IMR-90 (cell line): ENCODE measurements around the gene CLTCL1.

Experiments
- BHLHE40 ChIP-seq: fragments of 150-350 bp; IDR thresholded peaks from 2 replicates; pipeline ENCODE4 v1.6.1; 2016; ENCODE audit warnings: mild to moderate bottlenecking, low read depth, low read length
- CEBPB ChIP-seq: IDR thresholded peaks from 2 replicates; pipeline ENCODE4 v1.6.1; 2012; ENCODE audit warnings: low read depth, low read length, improper control_type of control experiment
- CTCF ChIP-seq: conservative IDR thresholded peaks from 2 replicates; pipeline ENCODE4 v1.5.1; 2012; ENCODE audit warnings: mild to moderate bottlenecking, low read depth, low read length, improper control_type of control experiment
- ELK1 ChIP-seq: fragments of 150-350 bp; IDR thresholded peaks from 2 replicates; pipeline ENCODE4 v1.6.1; 2016; ENCODE audit warnings: low read depth, mild to moderate bottlenecking, low read length, moderate library complexity, borderline replicate concordance
- FOS ChIP-seq: fragments of 150-350 bp; IDR thresholded peaks from 2 replicates; pipeline ENCODE4 v1.6.1; 2016; ENCODE audit warnings: low read depth, low read length
- MAFK ChIP-seq: IDR thresholded peaks from 2 replicates; pipeline ENCODE4 v1.6.1; 2012; ENCODE audit warnings: low read depth, low read length, improper control_type of control experiment
- MXI1 ChIP-seq: IDR thresholded peaks from 2 replicates; pipeline ENCODE4 v1.6.1; 2012; ENCODE audit warnings: low read depth, mild to moderate bottlenecking, low read length, moderate library complexity, borderline replicate concordance
- NFE2L2 ChIP-seq: fragments of 150-350 bp; IDR thresholded peaks from 2 replicates; pipeline ENCODE4 v1.6.1; 2016; ENCODE audit warnings: low read depth, mild to moderate bottlenecking, low read length
- POLR2A ChIP-seq: IDR thresholded peaks from 2 replicates; pipeline ENCODE4 v1.6.1; 2012; ENCODE audit warnings: mild to moderate bottlenecking, low read depth, low read length
- RAD21 ChIP-seq: IDR thresholded peaks from 2 replicates; pipeline ENCODE4 v1.6.1; 2012; ENCODE audit warnings: low read length, improper control_type of control experiment
- RCOR1 ChIP-seq: IDR thresholded peaks from 2 replicates; pipeline ENCODE4 v1.6.1; 2012; ENCODE audit warnings: mild to moderate bottlenecking, low read length, improper control_type of control experiment; ENCODE audit not compliant: insufficient replicate concordance
- RFX5 ChIP-seq: IDR thresholded peaks from 2 replicates; pipeline ENCODE4 v1.8.0; 2012; ENCODE audit warnings: low read depth, mild to moderate bottlenecking, low read length, moderate library complexity
- SMC3 ChIP-seq: fragments of 150-350 bp; IDR thresholded peaks from 2 replicates; pipeline ENCODE4 v1.6.1; 2016; ENCODE audit warnings: low read depth, mild to moderate bottlenecking, antibody characterized with exemption, low read length, moderate library complexity
- TF ChIP-seq, protein P1 (sequence below): fragments of 150-350 bp; IDR thresholded peaks from 2 replicates; pipeline ENCODE4 v1.6.1; 2017; ENCODE audit warnings: mild to moderate bottlenecking, antibody characterized with exemption, low read length, low read depth

GRCh38 chr22:19241593-19241906, 50.0 kb downstream of the CLTCL1 start:
- TF ChIP-seq CEBPB (no peak), RAD21 (no peak), CTCF (no peak), RCOR1 (no peak), POLR2A (no peak), BHLHE40 (no peak), FOS (no peak), RFX5 (no peak), ELK1 (no peak), NFE2L2 (no peak), MXI1 (no peak), SMC3 (no peak), MAFK (no peak)
- TF ChIP-seq, protein P1, sequence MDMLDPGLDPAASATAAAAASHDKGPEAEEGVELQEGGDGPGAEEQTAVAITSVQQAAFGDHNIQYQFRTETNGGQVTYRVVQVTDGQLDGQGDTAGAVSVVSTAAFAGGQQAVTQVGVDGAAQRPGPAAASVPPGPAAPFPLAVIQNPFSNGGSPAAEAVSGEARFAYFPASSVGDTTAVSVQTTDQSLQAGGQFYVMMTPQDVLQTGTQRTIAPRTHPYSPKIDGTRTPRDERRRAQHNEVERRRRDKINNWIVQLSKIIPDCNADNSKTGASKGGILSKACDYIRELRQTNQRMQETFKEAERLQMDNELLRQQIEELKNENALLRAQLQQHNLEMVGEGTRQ = no peak
